Endodermal cell (in vitro differentiated cells): ENCODE results near the gene ARID4B. TPM values are rescaled to one million over a fixed set of nuclear protein-coding genes. Genes with fewer than 3 reads are reported as not detected.

Source experiments
- DNase-seq: peaks from one replicate; pipeline ENCODE4 v3.0.0-alpha.2; 2017
- H3K27ac ChIP-seq: 2 replicates; pipeline ENCODE4 v1.5.1; 2013; ENCODE audit warnings: mild to moderate bottlenecking, low read depth, low read length, moderate library complexity
- H3K27me3 ChIP-seq: 2 replicates; pipeline ENCODE4 v1.6.1; 2013; ENCODE audit warnings: mild to moderate bottlenecking, low read length, moderate library complexity; ENCODE audit not compliant: insufficient read depth, control insufficient read depth, poor library complexity, severe bottlenecking
- H3K36me3 ChIP-seq: 2 replicates; pipeline ENCODE4 v1.7.0; 2013; ENCODE audit warnings: mild to moderate bottlenecking, low read length, moderate library complexity; ENCODE audit not compliant: control insufficient read depth, insufficient read depth
- H3K4me1 ChIP-seq: one replicate; pipeline ENCODE4 v1.7.0; 2013; ENCODE audit warnings: low read length; ENCODE audit not compliant: control insufficient read depth, insufficient read depth
- H3K4me3 ChIP-seq: 2 replicates; pipeline ENCODE4 v1.5.1; 2013; ENCODE audit warnings: mild to moderate bottlenecking, low read length, moderate library complexity
- H3K9ac ChIP-seq: 2 replicates; pipeline ENCODE4 v1.6.1; 2013; ENCODE audit warnings: mild to moderate bottlenecking, low read length, moderate library complexity; ENCODE audit not compliant: poor library complexity, severe bottlenecking; ENCODE audit errors: extremely low read depth
- H3K9me3 ChIP-seq: 2 replicates; pipeline ENCODE4 v1.6.1; 2013; ENCODE audit warnings: mild to moderate bottlenecking, low read length, moderate library complexity; ENCODE audit not compliant: control insufficient read depth
- H3K27ac Mint-ChIP-seq: 2 replicates; pipeline ENCODE4 v1.8.0; 2020; ENCODE audit warnings: mixed read lengths
- H3K27me3 Mint-ChIP-seq: 2 replicates; pipeline ENCODE4 v1.8.0; 2021; ENCODE audit warnings: mild to moderate bottlenecking, mixed read lengths; ENCODE audit not compliant: insufficient read depth
- H3K36me3 Mint-ChIP-seq: 2 replicates; pipeline ENCODE4 v1.8.0; 2020; ENCODE audit warnings: low read depth, mixed read lengths
- H3K4me1 Mint-ChIP-seq: 2 replicates; pipeline ENCODE4 v1.8.0; 2020; ENCODE audit warnings: mixed read lengths
- H3K4me3 Mint-ChIP-seq: 2 replicates; pipeline ENCODE4 v1.8.0; 2020; ENCODE audit warnings: mild to moderate bottlenecking, moderate library complexity, mixed read lengths
- H3K9me3 Mint-ChIP-seq: 2 replicates; pipeline ENCODE4 v1.8.0; 2020; ENCODE audit warnings: mild to moderate bottlenecking, mixed read lengths
- WGBS, 2 experiments: methylation state at CpG; one replicate each; pipeline versions ENCODE4 v1.1.5 to v1.1.7; 2013; ENCODE audit warnings: missing lambda C conversion rate in 2 of 2, mixed read lengths in 1 of 2; ENCODE audit not compliant: insufficient coverage in 1 of 2, insufficient read length in 1 of 2; 5-methylcytosine and 5-hydroxymethylcytosine counted together
- total RNA-seq, 2 donors: library from RNA; stranded (reverse); fragmentation: NEBNext Ultra II Directional in 1 of 2; extraction: Animal tissue kit (Norgen Biotek cat#: 25700) in 1 of 2; gene quantifications; 2 replicates in 1 of 2; 3 replicates in 1 of 2; pipeline ENCODE4 v1.2.1, GENCODE V29; 2021
- TF ChIP-seq, protein P1 (sequence below): fragments of 200-600 bp; sonication (generic); conservative IDR thresholded peaks from 2 replicates; pipeline ENCODE4 v1.5.0; 2021; ENCODE audit warnings: antibody characterized with exemption, mild to moderate bottlenecking

ARID4B gene
- total RNA-seq, 2 donors from 2014 or later, result 40.6 to 43.1 TPM

DNA sequence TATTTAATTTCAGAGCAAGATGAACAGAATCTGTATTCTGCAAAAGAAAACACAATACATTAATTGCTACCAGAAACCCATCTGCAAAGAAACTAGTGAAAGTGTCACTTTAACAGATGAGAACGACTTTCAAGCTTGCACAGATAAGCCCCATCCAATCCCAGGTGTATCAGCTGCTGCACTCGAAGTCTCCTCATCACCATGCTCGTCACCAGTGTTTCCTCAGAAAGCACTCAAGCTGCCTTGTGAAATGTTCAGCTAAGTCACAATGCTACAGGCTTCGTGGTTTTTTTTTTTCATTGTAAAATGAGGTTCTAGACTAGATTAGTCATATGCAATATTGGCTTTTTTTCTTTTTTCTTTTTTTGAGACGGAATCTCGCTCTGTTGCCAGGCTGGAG is 196.0 kb downstream of the ARID4B start:
- Mint-ChIP-seq H3K27ac (no peak overlapping the region), H3K27me3 (no peaks in the 10 kb centered on the region), H3K9me3 (peaks cover 12% of the 10 kb centered on the region), H3K4me1 (peaks cover 26% of the 10 kb centered on the region), H3K4me3 (no peak overlapping the region), H3K36me3 (peaks cover 71% of the 10 kb centered on the region)
- Histone ChIP-seq H3K27me3 (no peaks in the 10 kb centered on the region), H3K9ac (no peak overlapping the region), H3K36me3 (peaks cover 64% of the 10 kb centered on the region), H3K9me3 (no peaks in the 10 kb centered on the region), H3K27ac (no peak overlapping the region), H3K4me1 (peaks cover 11% of the 10 kb centered on the region), H3K4me3 (no peak overlapping the region)
- DNase-seq, result no peak
- TF ChIP-seq, protein P1, sequence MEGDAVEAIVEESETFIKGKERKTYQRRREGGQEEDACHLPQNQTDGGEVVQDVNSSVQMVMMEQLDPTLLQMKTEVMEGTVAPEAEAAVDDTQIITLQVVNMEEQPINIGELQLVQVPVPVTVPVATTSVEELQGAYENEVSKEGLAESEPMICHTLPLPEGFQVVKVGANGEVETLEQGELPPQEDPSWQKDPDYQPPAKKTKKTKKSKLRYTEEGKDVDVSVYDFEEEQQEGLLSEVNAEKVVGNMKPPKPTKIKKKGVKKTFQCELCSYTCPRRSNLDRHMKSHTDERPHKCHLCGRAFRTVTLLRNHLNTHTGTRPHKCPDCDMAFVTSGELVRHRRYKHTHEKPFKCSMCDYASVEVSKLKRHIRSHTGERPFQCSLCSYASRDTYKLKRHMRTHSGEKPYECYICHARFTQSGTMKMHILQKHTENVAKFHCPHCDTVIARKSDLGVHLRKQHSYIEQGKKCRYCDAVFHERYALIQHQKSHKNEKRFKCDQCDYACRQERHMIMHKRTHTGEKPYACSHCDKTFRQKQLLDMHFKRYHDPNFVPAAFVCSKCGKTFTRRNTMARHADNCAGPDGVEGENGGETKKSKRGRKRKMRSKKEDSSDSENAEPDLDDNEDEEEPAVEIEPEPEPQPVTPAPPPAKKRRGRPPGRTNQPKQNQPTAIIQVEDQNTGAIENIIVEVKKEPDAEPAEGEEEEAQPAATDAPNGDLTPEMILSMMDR, result no peak
- WGBS, 2 experiments, result 83 to 87% methylated on average over 3 to 6 of the region's 6 CpGs

DNA sequence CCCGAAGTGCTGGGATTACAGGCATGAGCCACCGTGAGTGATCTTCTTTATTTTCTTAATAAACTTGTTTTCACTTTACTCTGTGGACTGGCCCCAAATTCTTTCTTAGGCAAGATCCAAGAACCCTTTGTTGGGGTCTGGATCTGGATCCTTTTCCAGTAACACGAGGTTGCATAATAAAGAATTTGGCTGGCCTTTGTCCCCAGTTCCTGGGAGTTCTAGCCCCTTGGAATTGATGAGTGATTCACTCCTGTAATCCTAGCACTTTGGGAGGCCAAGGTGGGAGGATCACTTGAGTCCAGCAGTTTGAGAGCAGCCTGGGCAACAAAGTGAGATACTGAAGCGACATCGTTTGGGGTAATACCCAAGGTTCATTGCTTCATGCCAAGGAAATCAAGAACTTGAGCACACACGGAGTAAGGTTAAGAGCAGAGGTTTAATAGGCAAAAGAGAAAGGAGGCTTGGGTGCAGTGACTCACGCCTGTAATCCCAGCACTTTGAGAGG is 197.2 kb downstream of the ARID4B start:
- Histone ChIP-seq H3K4me3 (no peak overlapping the region), H3K9me3 (no peaks in the 10 kb centered on the region), H3K9ac (no peak overlapping the region), H3K4me1 (peaks cover 11% of the 10 kb centered on the region), H3K27me3 (no peaks in the 10 kb centered on the region), H3K27ac (no peak overlapping the region), H3K36me3 (peaks cover 64% of the 10 kb centered on the region)
- Mint-ChIP-seq H3K27ac (no peak overlapping the region), H3K4me1 (peaks cover 31% of the 10 kb centered on the region), H3K9me3 (peaks cover 12% of the 10 kb centered on the region), H3K4me3 (no peak overlapping the region), H3K27me3 (no peaks in the 10 kb centered on the region), H3K36me3 (peaks cover 71% of the 10 kb centered on the region)
- no peak for DNase-seq
- WGBS, 2 experiments, result 92 to 95% methylated on average over 6 to 7 of the region's 7 CpGs
- TF ChIP-seq, protein P1, result no peak

DNA sequence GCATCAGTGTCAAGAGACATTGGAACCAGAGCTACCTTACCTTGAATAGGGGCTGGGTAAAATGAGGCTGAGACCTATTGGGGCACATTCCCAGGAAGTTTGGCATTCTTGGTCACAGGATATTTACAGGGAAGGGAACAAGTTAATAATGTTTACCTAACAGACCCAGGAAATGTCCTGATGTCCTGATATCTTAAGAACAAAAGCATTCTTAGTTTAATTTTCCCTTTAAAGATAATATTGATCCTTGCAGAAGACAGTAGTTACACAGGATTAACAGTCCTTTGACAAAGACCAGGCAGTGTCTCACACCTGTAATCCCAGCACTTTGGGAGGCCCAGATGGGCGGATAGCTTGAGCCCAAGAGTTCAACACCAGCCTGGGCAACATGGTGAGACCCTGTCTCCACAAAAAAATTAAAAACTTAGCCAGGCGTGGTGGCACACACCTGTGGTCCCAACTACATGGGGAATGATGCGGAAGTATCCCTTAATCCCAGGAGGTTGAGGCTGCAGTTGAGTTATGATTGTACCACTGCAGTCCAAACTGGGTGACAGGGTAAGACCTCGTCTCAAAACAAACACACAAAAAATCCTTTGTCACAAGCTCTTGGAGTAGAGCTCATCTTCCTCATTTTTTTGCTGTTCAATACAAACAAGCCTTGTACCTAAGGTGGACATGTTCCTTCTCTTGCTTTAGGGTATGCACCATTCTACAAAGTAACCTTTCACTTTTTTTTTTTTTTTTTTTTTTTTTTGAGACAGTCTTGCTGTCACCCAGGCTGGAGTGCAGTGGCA is 198.0 kb downstream of the ARID4B start:
- peak; percentile 79 for DNase-seq
- H3K4me3 ChIP-seq, result no peak overlapping the region
- H3K27me3 ChIP-seq, result no peaks in the 10 kb centered on the region
- Mint-ChIP-seq H3K4me1 (peaks cover 31% of the 10 kb centered on the region), H3K27ac (peak overlapping the region; percentile 100), H3K9me3 (peaks cover 12% of the 10 kb centered on the region), H3K4me3 (peak overlapping the region; percentile 100), H3K36me3 (peaks cover 72% of the 10 kb centered on the region), H3K27me3 (no peaks in the 10 kb centered on the region)
- peak overlapping the region; percentile 100 for H3K9ac ChIP-seq
- H3K27ac ChIP-seq, result no peak overlapping the region
- H3K9me3 ChIP-seq, result no peaks in the 10 kb centered on the region
- H3K36me3 ChIP-seq, result peaks cover 64% of the 10 kb centered on the region
- H3K4me1 ChIP-seq, result peaks cover 11% of the 10 kb centered on the region
- TF ChIP-seq, protein P1, result no peak
- 78% methylated on average over 4 of the region's 4 CpGs for WGBS, 2 experiments
